SK-N-SH (cell line): ENCODE results near the gene TSNAXIP1.

Experiments used
- EP300 ChIP-seq, 2 experiments: IDR thresholded peaks; 2 replicates each; pipeline versions ENCODE4 v1.4.0 to v1.6.1; 2012; ENCODE audit warnings: borderline replicate concordance in 1 of 2, low read depth in 1 of 2, low read length in 1 of 2
- FOXM1 ChIP-seq: IDR thresholded peaks from 2 replicates; pipeline ENCODE4 v1.4.0; 2012; ENCODE audit warnings: low read depth, mild to moderate bottlenecking
- MAX ChIP-seq: IDR thresholded peaks from 2 replicates; pipeline ENCODE4 v1.4.0; 2012; ENCODE audit warnings: low read depth
- NRF1 ChIP-seq: IDR thresholded peaks from 2 replicates; pipeline ENCODE4 v1.6.1; 2012; ENCODE audit warnings: low read depth, mild to moderate bottlenecking, low read length
- POLR2AphosphoS5 ChIP-seq: IDR thresholded peaks from 2 replicates; pipeline ENCODE4 v1.6.1; 2012; ENCODE audit warnings: low read depth, low read length
- SMC3 ChIP-seq: IDR thresholded peaks from 2 replicates; pipeline ENCODE4 v1.6.1; 2012; ENCODE audit warnings: low read depth, low read length, improper control_type of control experiment
- TCF12 ChIP-seq: IDR thresholded peaks from 2 replicates; pipeline ENCODE4 v1.4.0; 2012
- USF2 ChIP-seq: fragments of 150-350 bp; IDR thresholded peaks from 2 replicates; pipeline ENCODE4 v1.6.1; 2017; ENCODE audit warnings: antibody characterized with exemption, low read length, low read depth, borderline replicate concordance
- TF ChIP-seq, protein P1 (sequence below): fragments of 200-600 bp; sonication (generic); IDR thresholded peaks from 2 replicates; pipeline ENCODE4 v1.6.1; 2017; ENCODE audit warnings: antibody characterized with exemption, mild to moderate bottlenecking, moderate library complexity

- TF ChIP-seq POLR2AphosphoS5, result no peak
- TF ChIP-seq, protein P1, sequence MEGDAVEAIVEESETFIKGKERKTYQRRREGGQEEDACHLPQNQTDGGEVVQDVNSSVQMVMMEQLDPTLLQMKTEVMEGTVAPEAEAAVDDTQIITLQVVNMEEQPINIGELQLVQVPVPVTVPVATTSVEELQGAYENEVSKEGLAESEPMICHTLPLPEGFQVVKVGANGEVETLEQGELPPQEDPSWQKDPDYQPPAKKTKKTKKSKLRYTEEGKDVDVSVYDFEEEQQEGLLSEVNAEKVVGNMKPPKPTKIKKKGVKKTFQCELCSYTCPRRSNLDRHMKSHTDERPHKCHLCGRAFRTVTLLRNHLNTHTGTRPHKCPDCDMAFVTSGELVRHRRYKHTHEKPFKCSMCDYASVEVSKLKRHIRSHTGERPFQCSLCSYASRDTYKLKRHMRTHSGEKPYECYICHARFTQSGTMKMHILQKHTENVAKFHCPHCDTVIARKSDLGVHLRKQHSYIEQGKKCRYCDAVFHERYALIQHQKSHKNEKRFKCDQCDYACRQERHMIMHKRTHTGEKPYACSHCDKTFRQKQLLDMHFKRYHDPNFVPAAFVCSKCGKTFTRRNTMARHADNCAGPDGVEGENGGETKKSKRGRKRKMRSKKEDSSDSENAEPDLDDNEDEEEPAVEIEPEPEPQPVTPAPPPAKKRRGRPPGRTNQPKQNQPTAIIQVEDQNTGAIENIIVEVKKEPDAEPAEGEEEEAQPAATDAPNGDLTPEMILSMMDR, result no peak
- no peak for TF ChIP-seq SMC3
- no peak for TF ChIP-seq NRF1
- no peak for TF ChIP-seq USF2
- no peak for TF ChIP-seq FOXM1
- TF ChIP-seq EP300 (IDR thresholded peaks at IDR 0.05; ENCODE audit: borderline replicate concordance in 1 of 2, low read depth in 1 of 2, low read length in 1 of 2), result no peak
- no peak for TF ChIP-seq TCF12
- TF ChIP-seq MAX, result no peak
Observed at GRCh38 chr16:67845291-67846062, 38.8 kb downstream of the TSNAXIP1 start.
